ENCODE data around the gene MTCL1.

The MTCL1 gene

DNA sequence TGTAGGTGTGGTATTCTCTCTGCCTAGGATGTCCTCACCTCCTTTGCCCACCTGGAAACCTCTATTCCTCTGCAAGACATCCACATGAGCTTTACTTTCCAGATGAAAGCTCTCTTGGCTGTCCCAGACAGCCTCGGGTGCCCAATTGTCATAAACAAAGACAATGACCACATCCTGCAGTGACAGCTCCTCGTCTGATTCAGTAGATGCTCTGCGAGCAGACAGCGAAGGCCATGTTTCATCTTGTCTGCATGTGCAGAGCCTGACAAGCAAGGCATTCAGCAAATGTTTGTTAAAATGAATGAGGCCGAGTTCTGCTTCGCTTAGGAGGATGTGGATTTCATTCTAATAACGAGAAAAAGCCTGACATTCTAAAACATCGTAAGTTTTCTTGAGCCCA lies 150.9 kb downstream of the MTCL1 start:
- Histone ChIP-seq H3K4me3 (ENCODE audit: low read depth, low read length) (no peak overlapping the region), H3K4me2 (ENCODE audit: low read length) (no peak overlapping the region), H3K9ac (no peak overlapping the region), H3K9me3 (ENCODE audit: control insufficient read depth, low read length) (no peaks in the 10 kb centered on the region), H3K27ac (no peak overlapping the region), H3K79me2 (no peaks in the 10 kb centered on the region), H2AFZ (no peak overlapping the region), H3K36me3 (ENCODE audit: control insufficient read depth, insufficient read depth, low read length) (no peaks in the 10 kb centered on the region), H3K4me1 (no peaks in the 10 kb centered on the region), H3K27me3 (ENCODE audit: control insufficient read depth, insufficient read depth, low read length) (no peaks in the 10 kb centered on the region)
- no peak for TF ChIP-seq CTCF (IDR thresholded peaks at IDR 0.05)

GRCh38 chr18:8856769-8857393 lies 151.5 kb downstream of the MTCL1 start:
- Histone ChIP-seq H3K27ac (no peak overlapping the region), H3K4me1 (no peaks in the 10 kb centered on the region), H3K4me3 (ENCODE audit: low read depth, low read length) (no peak overlapping the region), H3K9ac (no peak overlapping the region), H3K36me3 (ENCODE audit: control insufficient read depth, insufficient read depth, low read length) (no peaks in the 10 kb centered on the region), H3K9me3 (ENCODE audit: control insufficient read depth, low read length) (no peaks in the 10 kb centered on the region), H2AFZ (no peak overlapping the region), H3K79me2 (no peaks in the 10 kb centered on the region), H3K27me3 (ENCODE audit: control insufficient read depth, insufficient read depth, low read length) (no peaks in the 10 kb centered on the region), H3K4me2 (ENCODE audit: low read length) (no peak overlapping the region)
- no peak for TF ChIP-seq CTCF (IDR thresholded peaks at IDR 0.05)

DNA sequence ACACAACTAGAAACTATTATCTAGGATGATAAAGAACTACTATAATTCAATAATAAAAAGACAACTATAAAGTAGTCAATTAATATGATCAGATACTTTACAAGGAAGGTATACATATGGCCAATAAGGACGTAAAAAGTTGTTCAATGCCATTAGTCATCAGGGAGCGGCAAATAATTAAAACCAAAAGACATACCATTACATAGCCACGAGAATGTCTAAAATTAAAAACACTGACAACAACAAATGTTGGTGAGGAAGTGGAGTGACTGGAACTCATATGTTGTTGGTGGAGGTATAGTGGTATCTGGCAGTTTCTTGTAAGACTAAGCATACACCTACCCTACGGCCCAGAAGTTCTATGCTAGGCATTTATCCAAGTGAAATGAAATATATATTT lies 152.4 kb downstream of the MTCL1 start:
- H3K9me3 ChIP-seq (ENCODE audit: control insufficient read depth, low read length): no peaks in the 10 kb centered on the region
- no peaks in the 10 kb centered on the region for H3K79me2 ChIP-seq
- no peak overlapping the region for H3K9ac ChIP-seq
- H3K4me3 ChIP-seq (ENCODE audit: low read depth, low read length): no peak overlapping the region
- H3K36me3 ChIP-seq (ENCODE audit: control insufficient read depth, insufficient read depth, low read length): no peaks in the 10 kb centered on the region
- no peak overlapping the region for H3K4me2 ChIP-seq (ENCODE audit: low read length)
- no peak for TF ChIP-seq CTCF (IDR thresholded peaks at IDR 0.05)
- H2AFZ ChIP-seq: no peak overlapping the region
- no peak overlapping the region for H3K27ac ChIP-seq
- H3K4me1 ChIP-seq: no peaks in the 10 kb centered on the region
- no peaks in the 10 kb centered on the region for H3K27me3 ChIP-seq (ENCODE audit: control insufficient read depth, insufficient read depth, low read length)

DNA sequence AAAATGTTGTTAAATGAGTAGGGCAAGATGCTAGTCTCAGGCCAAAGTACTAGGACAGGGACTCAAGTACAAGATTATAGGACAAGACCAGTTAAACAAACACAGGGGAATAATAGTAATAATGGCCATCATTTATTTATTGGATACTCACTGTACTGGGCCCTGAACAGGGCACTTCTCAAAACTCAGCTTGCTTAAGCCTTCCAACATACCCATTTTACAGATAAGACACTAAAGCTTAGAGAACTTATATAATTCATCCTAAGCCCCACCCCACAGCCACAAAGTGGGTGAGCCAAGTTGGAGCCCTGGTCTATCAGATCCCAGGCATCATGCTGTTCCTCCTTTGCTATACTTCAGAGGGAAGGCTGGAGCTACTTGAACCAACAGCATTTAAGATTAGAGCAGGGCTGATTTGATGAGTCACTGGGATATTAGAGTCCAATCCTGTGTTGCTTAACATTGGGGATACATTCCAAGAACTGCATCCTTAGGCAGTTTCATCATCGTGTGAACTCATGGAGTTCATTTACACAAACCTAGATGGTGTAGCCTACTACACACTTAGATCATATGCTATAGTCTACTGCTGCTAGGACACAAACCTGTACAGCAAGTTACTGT lies 153.6 kb downstream of the MTCL1 start:
- H3K27ac ChIP-seq: no peak overlapping the region
- H3K4me1 ChIP-seq: no peaks in the 10 kb centered on the region
- H3K36me3 ChIP-seq (ENCODE audit: control insufficient read depth, insufficient read depth, low read length): no peaks in the 10 kb centered on the region
- no peaks in the 10 kb centered on the region for H3K27me3 ChIP-seq (ENCODE audit: control insufficient read depth, insufficient read depth, low read length)
- H3K79me2 ChIP-seq: no peaks in the 10 kb centered on the region
- H3K9me3 ChIP-seq (ENCODE audit: control insufficient read depth, low read length): no peaks in the 10 kb centered on the region
- no peak for TF ChIP-seq CTCF (IDR thresholded peaks at IDR 0.05)
- no peak overlapping the region for H2AFZ ChIP-seq
- H3K4me3 ChIP-seq (ENCODE audit: low read depth, low read length): no peak overlapping the region
- H3K4me2 ChIP-seq (ENCODE audit: low read length): no peak overlapping the region
- no peak overlapping the region for H3K9ac ChIP-seq
